ENCODE data around the gene DOC2B.
A peak's percentile ranks its signal among the peaks of the same experiment; 100 is the strongest.
"Not testable (repeated sequence)": the region's sequence is repeated elsewhere in the genome, so short reads cannot be mapped to it uniquely, and the experiment has no call there.

Gene DOC2B

GRCh38 chr17:142876-143784 lies 38.3 kb downstream of the DOC2B start:
- DNase-seq: no peak

- DNase-seq: peak; percentile 25
Measured at GRCh38 chr17:142102-142661, 39.3 kb downstream of the DOC2B start.

- not testable (repeated sequence) for DNase-seq
Measured at GRCh38 chr17:139401-140205, 41.8 kb downstream of the DOC2B start.

- not testable (repeated sequence) for DNase-seq
Measured at GRCh38 chr17:137166-137807, 44.2 kb downstream of the DOC2B start, which contains the start of gene SCGB1C2. Gene SCGB1C2, plus strand, starts transcription at chr17:137569. Its CDS starts 22 bp downstream, at chr17:137591.

- DNase-seq: peak; percentile 74
Measured at GRCh38 chr17:136531-136930, 44.9 kb downstream of the DOC2B start.

GRCh38 chr17:135895-136294 lies 45.6 kb downstream of the DOC2B start:
- DNase-seq: not testable (repeated sequence)

- not testable (repeated sequence) for DNase-seq
Measured at GRCh38 chr17:135022-135421, 46.4 kb downstream of the DOC2B start.

- DNase-seq: not testable (repeated sequence)
Measured at GRCh38 chr17:134332-134785, 47.1 kb downstream of the DOC2B start.

- not testable (repeated sequence) for DNase-seq
Measured at GRCh38 chr17:133932-134331, 47.5 kb downstream of the DOC2B start.

GRCh38 chr17:118339-118917 lies 63.0 kb downstream of the DOC2B start:
- DNase-seq: peak; percentile 66

- DNase-seq: not testable (repeated sequence)
Measured at GRCh38 chr17:113111-113510, 68.3 kb downstream of the DOC2B start.
